H9 (cell line): ENCODE data around the gene BUB3. TPM values are rescaled to one million over a fixed set of nuclear protein-coding genes. Genes with fewer than 3 reads are reported as not detected.

Experiments
- DNase-seq: peaks from one replicate; pipeline ENCODE4 v3.0.0-alpha.2; 2017
- H2AFZ ChIP-seq: one replicate; pipeline ENCODE4 v1.6.1; 2013; ENCODE audit warnings: mild to moderate bottlenecking, low read length, control low read depth, moderate library complexity
- H2AK5ac ChIP-seq: 2 replicates; pipeline ENCODE4 v1.6.1; 2013; ENCODE audit warnings: low read length, control low read depth, mixed read lengths; ENCODE audit not compliant: insufficient read length
- H2BK120ac ChIP-seq: one replicate; pipeline ENCODE4 v1.6.1; 2013; ENCODE audit warnings: low read depth, mild to moderate bottlenecking, low read length, control low read depth, inconsistent platforms; ENCODE audit not compliant: poor library complexity, severe bottlenecking
- H2BK12ac ChIP-seq: 2 replicates; pipeline ENCODE4 v1.6.1; 2013; ENCODE audit warnings: low read length, control low read depth, mixed read lengths, low read depth; ENCODE audit not compliant: insufficient read length
- H2BK15ac ChIP-seq: 2 replicates; pipeline ENCODE4 v1.6.1; 2013; ENCODE audit warnings: low read depth, low read length, control low read depth
- H2BK20ac ChIP-seq: one replicate; pipeline ENCODE4 v1.6.1; 2013; ENCODE audit warnings: low read depth, mild to moderate bottlenecking, low read length, control low read depth, inconsistent platforms; ENCODE audit not compliant: poor library complexity, severe bottlenecking
- H2BK5ac ChIP-seq: 2 replicates; pipeline ENCODE4 v1.6.1; 2013; ENCODE audit warnings: low read length, control low read depth, mixed read lengths; ENCODE audit not compliant: insufficient read length
- H3K14ac ChIP-seq: 2 replicates; pipeline ENCODE4 v1.6.1; 2013; ENCODE audit warnings: low read length, control low read depth; ENCODE audit not compliant: insufficient read depth
- H3K18ac ChIP-seq: 2 replicates; pipeline ENCODE4 v1.6.1; 2013; ENCODE audit warnings: low read depth, mild to moderate bottlenecking, mixed read lengths, low read length, control low read depth; ENCODE audit not compliant: insufficient read length
- H3K23ac ChIP-seq: 2 replicates; pipeline ENCODE4 v1.6.1; 2013; ENCODE audit warnings: low read length, control low read depth, mixed read lengths, low read depth; ENCODE audit not compliant: insufficient read length
- H3K23me2 ChIP-seq: 2 replicates; pipeline ENCODE4 v1.6.1; 2013; ENCODE audit warnings: low read depth, mild to moderate bottlenecking, mixed read lengths, low read length, control low read depth; ENCODE audit not compliant: insufficient read length, poor library complexity, severe bottlenecking
- H3K27ac ChIP-seq: 2 replicates; pipeline ENCODE4 v1.5.1; 2013; ENCODE audit warnings: low read length, control low read depth, mixed read lengths, low read depth; ENCODE audit not compliant: insufficient read length
- H3K27me3 ChIP-seq: 2 replicates; pipeline ENCODE4 v1.6.1; 2013; ENCODE audit warnings: low read length, control low read depth, inconsistent platforms; ENCODE audit not compliant: insufficient read depth
- H3K4ac ChIP-seq: 2 replicates; pipeline ENCODE4 v1.6.1; 2013; ENCODE audit warnings: low read depth, mild to moderate bottlenecking, control low read depth, inconsistent platforms, low read length, moderate library complexity
- H3K4me1 ChIP-seq: 2 replicates; pipeline ENCODE4 v1.6.1; 2013; ENCODE audit warnings: low read length, control low read depth, inconsistent platforms; ENCODE audit not compliant: insufficient read depth
- H3K4me2 ChIP-seq: 2 replicates; pipeline ENCODE4 v1.6.1; 2013; ENCODE audit warnings: low read length, control low read depth, mixed read lengths; ENCODE audit not compliant: insufficient read length, insufficient read depth
- H3K56ac ChIP-seq: 2 replicates; pipeline ENCODE4 v1.6.1; 2013; ENCODE audit warnings: low read depth, mild to moderate bottlenecking, mixed read lengths, low read length, control low read depth; ENCODE audit not compliant: insufficient read length
- H3K79me1 ChIP-seq: 2 replicates; pipeline ENCODE4 v1.6.1; 2013; ENCODE audit warnings: low read depth, mild to moderate bottlenecking, moderate library complexity, low read length, control low read depth, inconsistent platforms; ENCODE audit not compliant: insufficient read depth, poor library complexity, severe bottlenecking
- H3K79me2 ChIP-seq: 2 replicates; pipeline ENCODE4 v1.6.1; 2013; ENCODE audit warnings: low read length, control low read depth, inconsistent platforms; ENCODE audit not compliant: insufficient read depth
- H3K9ac ChIP-seq: 2 replicates; pipeline ENCODE4 v1.6.1; 2013; ENCODE audit warnings: low read length, control low read depth, mixed read lengths; ENCODE audit not compliant: insufficient read length; ENCODE audit errors: extremely low read depth
- H3K9me3 ChIP-seq: one replicate; pipeline ENCODE4 v1.6.1; 2013; ENCODE audit warnings: low read depth, low read length, inconsistent platforms; ENCODE audit not compliant: control insufficient read depth
- H3T11ph ChIP-seq: one replicate; pipeline ENCODE4 v1.6.1; 2013; ENCODE audit warnings: mild to moderate bottlenecking, low read length, control low read depth, inconsistent platforms
- H4K20me1 ChIP-seq: one replicate; pipeline ENCODE4 v1.6.1; 2013; ENCODE audit not compliant: control insufficient read depth, insufficient read length, insufficient read depth
- H4K5ac ChIP-seq: 2 replicates; pipeline ENCODE4 v1.6.1; 2013; ENCODE audit warnings: low read depth, mild to moderate bottlenecking, mixed read lengths, low read length, control low read depth; ENCODE audit not compliant: insufficient read length
- H4K8ac ChIP-seq: replicated peaks from 2 replicates; pipeline ENCODE4 v1.6.1; 2013; ENCODE audit warnings: low read length, control low read depth, mixed read lengths, low read depth; ENCODE audit not compliant: insufficient read length
- H4K91ac ChIP-seq: 2 replicates; pipeline ENCODE4 v1.6.1; 2013; ENCODE audit warnings: low read depth, mild to moderate bottlenecking, moderate library complexity, mixed read lengths, low read length, control low read depth; ENCODE audit not compliant: insufficient read length
- H3K27ac Mint-ChIP-seq, 3 experiments: 2 replicates in 2 of 3; 3 replicates in 1 of 3; pipeline ENCODE4 v1.8.0; 2020 to 2021; ENCODE audit warnings: mixed read lengths in 3 of 3, mild to moderate bottlenecking in 1 of 3, moderate library complexity in 1 of 3
- H3K27me3 Mint-ChIP-seq: 2 replicates; pipeline ENCODE4 v1.8.0; 2021; ENCODE audit warnings: low read depth, mild to moderate bottlenecking, moderate library complexity, mixed read lengths
- H3K36me3 Mint-ChIP-seq, 3 experiments: 2 replicates in 2 of 3; 3 replicates in 1 of 3; pipeline ENCODE4 v1.8.0; 2020 to 2021; ENCODE audit warnings: low read depth in 3 of 3, mixed read lengths in 3 of 3; ENCODE audit not compliant: insufficient read depth in 1 of 3
- H3K4me1 Mint-ChIP-seq, 2 experiments: 2 replicates each; pipeline ENCODE4 v1.8.0; 2020; ENCODE audit warnings: mixed read lengths in 2 of 2
- H3K4me3 Mint-ChIP-seq, 2 experiments: 2 replicates in 1 of 2; 3 replicates in 1 of 2; pipeline ENCODE4 v1.8.0; 2020 to 2021; ENCODE audit warnings: mild to moderate bottlenecking in 2 of 2, mixed read lengths in 2 of 2, moderate library complexity in 1 of 2
- H3K9me3 Mint-ChIP-seq, 2 experiments: 2 replicates in 1 of 2; 3 replicates in 1 of 2; pipeline ENCODE4 v1.8.0; 2020; ENCODE audit warnings: mild to moderate bottlenecking in 2 of 2, mixed read lengths in 2 of 2, moderate library complexity in 1 of 2
- WGBS: extraction: QIAGEN DNeasy Blood & Tissue Kit; methylation state at CpG from one replicate; pipeline ENCODE4 v1.1.7; 2013; ENCODE audit warnings: missing lambda C conversion rate, low lambda C conversion rate, mixed read lengths; ENCODE audit not compliant: insufficient read length; ENCODE audit errors: extremely low coverage; 5-methylcytosine and 5-hydroxymethylcytosine counted together
- total RNA-seq: library from RNA; stranded (reverse); gene quantifications from 2 replicates; pipeline ENCODE4 v1.2.1, GENCODE V29; 2021
- TF ChIP-seq, protein P1 (sequence below): fragments of 200-600 bp; sonication (generic); conservative IDR thresholded peaks from 3 replicates; pipeline ENCODE4 v1.8.0; 2021; ENCODE audit warnings: antibody characterized with exemption, mild to moderate bottlenecking

Gene BUB3
- total RNA-seq, 1 experiment from 2014 or later: 200 TPM

- no peaks in the 10 kb centered on the region for H3K79me1 ChIP-seq
- Mint-ChIP-seq H3K9me3 (peaks cover 6 to 8% of the 10 kb centered on the region in 2 experiments; a peak in 2 of 5 replicates), H3K4me3 (no peak overlapping the region), H3K36me3 (peaks cover 17 to 34% (median 27%) of the 10 kb centered on the region in 3 experiments), H3K27ac (no peak overlapping the region; a peak in 1 of 7 replicates), H3K4me1 (peaks cover 9 to 11% of the 10 kb centered on the region in 2 experiments), H3K27me3 (no peaks in the 10 kb centered on the region)
- H4K20me1 ChIP-seq: no peaks in the 10 kb centered on the region
- H2BK20ac ChIP-seq: no peak overlapping the region
- peaks cover 6% of the 10 kb centered on the region; the same call in 1 of the 2 replicates for H3K4me1 ChIP-seq
- H2AFZ ChIP-seq: no peak overlapping the region
- no peak overlapping the region for H3K18ac ChIP-seq
- no peak overlapping the region for H2BK120ac ChIP-seq
- no peak overlapping the region for H2AK5ac ChIP-seq
- no peak overlapping the region for H3K4me2 ChIP-seq
- H3K9ac ChIP-seq: no peak overlapping the region
- H4K8ac ChIP-seq: no peak overlapping the region
- H3K9me3 ChIP-seq: no peaks in the 10 kb centered on the region
- TF ChIP-seq, protein P1, sequence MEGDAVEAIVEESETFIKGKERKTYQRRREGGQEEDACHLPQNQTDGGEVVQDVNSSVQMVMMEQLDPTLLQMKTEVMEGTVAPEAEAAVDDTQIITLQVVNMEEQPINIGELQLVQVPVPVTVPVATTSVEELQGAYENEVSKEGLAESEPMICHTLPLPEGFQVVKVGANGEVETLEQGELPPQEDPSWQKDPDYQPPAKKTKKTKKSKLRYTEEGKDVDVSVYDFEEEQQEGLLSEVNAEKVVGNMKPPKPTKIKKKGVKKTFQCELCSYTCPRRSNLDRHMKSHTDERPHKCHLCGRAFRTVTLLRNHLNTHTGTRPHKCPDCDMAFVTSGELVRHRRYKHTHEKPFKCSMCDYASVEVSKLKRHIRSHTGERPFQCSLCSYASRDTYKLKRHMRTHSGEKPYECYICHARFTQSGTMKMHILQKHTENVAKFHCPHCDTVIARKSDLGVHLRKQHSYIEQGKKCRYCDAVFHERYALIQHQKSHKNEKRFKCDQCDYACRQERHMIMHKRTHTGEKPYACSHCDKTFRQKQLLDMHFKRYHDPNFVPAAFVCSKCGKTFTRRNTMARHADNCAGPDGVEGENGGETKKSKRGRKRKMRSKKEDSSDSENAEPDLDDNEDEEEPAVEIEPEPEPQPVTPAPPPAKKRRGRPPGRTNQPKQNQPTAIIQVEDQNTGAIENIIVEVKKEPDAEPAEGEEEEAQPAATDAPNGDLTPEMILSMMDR: no peak
- DNase-seq: no peak
- no peaks in the 10 kb centered on the region for H3K23me2 ChIP-seq
- H2BK15ac ChIP-seq: no peak overlapping the region
- H3K4ac ChIP-seq: no peak overlapping the region
- no peak overlapping the region for H2BK12ac ChIP-seq
- no peak overlapping the region for H4K91ac ChIP-seq
- 0 out of 2 replicates have a peak, but pooled peaks cover 1% of the 10 kb centered on the region for H3K79me2 ChIP-seq
- no peak overlapping the region for H3T11ph ChIP-seq
- no peak overlapping the region for H4K5ac ChIP-seq
- WGBS: no CpG with 5 or more reads among the region's 5 CpGs
- H3K27ac ChIP-seq: no peak overlapping the region
- no peak overlapping the region for H2BK5ac ChIP-seq
- no peaks in the 10 kb centered on the region for H3K27me3 ChIP-seq
- H3K14ac ChIP-seq: no peak overlapping the region
- no peak overlapping the region for H3K23ac ChIP-seq
- no peak overlapping the region for H3K56ac ChIP-seq
These were observed 33.6 kb downstream of the BUB3 start for GRCh38 chr10:123187781-123188180.
